GM15510 (cell line): ENCODE data around the gene FERMT1.

Source experiments
- POLR2A ChIP-seq: IDR thresholded peaks from 3 replicates; pipeline ENCODE4 v1.6.1; 2011; ENCODE audit warnings: borderline replicate concordance; ENCODE audit not compliant: insufficient read length; ENCODE audit errors: extremely low read depth

FERMT1 gene

DNA sequence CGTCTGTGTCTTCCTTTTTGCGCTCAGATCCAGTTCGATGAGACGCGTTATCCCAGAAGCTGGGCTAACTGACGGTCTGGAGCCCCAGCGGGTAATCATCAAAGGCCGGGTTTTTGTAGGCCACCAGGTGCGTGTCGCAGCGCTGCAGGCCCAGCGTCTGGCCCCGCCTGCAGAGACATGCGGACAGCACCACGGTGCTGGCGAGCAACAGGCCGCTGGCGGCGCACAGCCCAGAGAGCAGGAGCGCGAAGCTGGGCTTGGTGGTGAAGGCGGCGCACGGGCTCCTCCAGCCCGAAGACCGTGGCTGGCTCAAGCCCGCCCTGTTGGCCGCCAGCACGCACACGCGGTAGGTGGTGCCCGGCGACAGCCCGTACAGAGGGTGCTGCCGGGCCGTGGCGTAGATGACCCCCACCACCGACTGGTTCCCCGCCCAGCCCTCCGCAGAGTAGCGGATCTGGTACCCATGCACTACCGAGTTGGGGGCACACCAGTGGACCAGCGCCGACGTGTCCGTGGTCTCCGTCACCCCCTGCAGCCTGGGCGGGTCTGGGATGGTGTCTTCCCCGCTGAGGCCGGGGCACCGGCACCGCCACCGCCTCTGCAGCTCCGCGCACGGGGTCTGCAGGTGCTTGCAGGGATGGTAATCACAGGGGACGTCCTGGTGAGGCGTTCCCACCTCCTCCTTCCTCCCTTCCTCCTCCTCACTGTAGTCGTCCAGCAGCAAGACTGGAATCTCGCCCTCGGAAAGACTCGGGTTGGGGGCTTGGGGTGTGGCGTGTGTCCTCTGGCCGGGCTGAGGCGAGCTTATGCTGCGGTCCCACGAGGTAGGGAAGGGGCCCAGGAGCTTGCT lies 81.6 kb downstream of the FERMT1 start:
- no peak for TF ChIP-seq POLR2A

- TF ChIP-seq POLR2A: no peak
Observed at GRCh38 chr20:6040540-6040939, 82.3 kb downstream of the FERMT1 start.

GRCh38 chr20:6039766-6040165 lies 83.1 kb downstream of the FERMT1 start:
- no peak for TF ChIP-seq POLR2A

DNA sequence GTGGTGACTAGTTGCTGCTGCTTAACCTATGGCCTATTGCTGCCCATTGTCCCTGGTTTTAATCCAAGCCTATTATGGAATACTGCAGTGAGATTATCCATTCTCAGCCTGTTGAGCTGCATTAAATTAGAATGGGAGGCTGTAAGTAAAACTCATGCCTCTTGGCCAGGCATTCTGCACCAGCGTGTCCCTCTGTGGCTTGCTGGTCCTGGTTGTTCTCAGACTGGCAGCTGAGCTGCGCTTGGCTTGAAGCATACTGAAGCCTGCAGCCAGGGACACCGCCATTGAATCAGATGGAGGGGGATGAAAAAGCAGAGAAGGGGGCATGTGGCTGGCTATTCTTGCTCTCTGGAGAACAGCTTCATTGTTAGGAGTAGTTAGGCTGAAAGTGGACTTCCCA lies 84.6 kb downstream of the FERMT1 start:
- TF ChIP-seq POLR2A: no peak

DNA sequence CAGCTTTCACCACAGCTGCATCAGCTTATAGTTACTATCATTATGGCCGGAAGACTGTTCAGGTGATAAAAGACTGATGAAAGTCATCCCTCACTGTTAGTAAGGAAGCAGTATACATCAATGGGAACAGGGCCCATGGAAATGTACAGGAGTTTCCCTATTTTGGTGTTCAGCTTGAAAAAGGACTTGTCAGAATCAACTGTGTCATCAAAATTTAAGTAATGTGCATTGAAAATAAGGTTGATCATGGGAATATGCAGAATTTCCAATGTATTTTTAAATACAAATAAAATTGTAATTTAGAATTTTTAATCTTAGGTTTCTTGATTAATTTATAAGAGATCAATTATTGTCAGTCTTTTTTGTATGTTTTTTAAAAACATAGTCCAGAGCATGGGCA lies 85.7 kb downstream of the FERMT1 start:
- TF ChIP-seq POLR2A: no peak

GRCh38 chr20:6036213-6036612 lies 86.6 kb downstream of the FERMT1 start:
- no peak for TF ChIP-seq POLR2A

DNA sequence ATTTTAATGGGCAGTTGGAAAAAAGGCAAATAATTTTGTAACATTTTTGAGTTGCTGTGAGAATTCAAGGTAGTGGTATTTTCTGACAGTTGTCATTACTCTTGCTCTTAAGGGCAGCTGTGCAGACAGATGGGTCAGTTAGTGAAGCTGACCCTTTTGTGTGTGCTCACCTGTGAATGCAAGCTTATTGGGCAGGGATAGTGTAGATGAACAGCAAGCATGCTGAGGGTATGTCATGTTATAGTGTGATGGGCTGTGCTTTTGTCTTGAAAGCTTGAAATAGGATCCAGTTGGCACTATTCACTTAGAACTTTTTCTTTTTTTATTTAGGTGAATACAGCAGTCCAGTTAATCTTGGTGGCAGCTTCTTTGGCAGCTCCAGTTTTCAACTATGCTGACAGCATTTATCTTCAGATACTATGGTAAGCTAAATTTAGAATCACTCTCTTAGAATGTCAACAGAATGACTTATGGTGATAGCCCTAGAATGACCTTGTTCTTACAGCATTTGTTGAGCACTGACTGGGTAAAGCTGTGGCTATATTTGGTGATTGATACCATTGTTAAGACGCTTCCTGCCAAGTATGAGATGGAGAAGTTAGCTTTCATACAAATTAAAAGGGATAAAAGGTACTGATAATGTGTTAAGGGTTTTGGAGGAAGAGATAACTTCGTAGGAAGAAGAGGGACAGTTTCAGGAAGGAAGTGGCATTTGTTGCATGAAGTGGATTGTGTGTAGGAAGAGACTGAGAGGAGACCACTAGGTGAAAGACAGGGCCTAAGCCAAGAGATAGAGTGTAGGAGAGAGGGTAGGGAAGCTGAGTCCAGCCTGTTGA lies 88.5 kb downstream of the FERMT1 start:
- no peak for TF ChIP-seq POLR2A

DNA sequence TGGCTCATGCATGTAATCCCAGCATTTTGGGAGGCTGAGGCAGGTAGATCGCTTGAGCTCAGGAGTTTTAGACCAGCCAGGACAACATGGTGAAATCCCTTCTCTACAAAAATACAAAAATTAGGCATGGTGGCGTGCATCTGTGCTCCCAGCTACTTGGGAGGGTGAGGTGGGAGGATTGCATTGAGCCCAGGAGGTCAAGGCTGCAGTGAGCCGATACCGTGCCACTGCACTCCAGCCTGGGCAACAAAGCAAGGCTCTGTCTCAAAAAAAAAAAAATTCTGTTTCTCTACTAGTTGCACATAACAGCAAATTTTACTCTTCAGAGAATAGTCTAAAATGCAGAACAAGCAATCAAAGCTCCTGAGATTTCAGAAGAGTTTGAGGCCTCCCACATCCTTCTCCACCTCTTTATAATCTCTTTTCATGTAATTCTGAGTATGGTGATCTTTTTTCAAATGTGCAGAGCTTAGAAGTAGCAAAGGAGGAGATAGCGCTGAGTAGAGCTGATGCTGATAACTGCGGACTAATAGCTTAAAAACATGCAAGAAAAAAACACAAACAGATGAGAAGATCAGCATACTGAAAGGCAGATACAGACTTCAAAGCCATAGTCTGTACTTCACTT lies 92.3 kb downstream of the FERMT1 start:
- no peak for TF ChIP-seq POLR2A

DNA sequence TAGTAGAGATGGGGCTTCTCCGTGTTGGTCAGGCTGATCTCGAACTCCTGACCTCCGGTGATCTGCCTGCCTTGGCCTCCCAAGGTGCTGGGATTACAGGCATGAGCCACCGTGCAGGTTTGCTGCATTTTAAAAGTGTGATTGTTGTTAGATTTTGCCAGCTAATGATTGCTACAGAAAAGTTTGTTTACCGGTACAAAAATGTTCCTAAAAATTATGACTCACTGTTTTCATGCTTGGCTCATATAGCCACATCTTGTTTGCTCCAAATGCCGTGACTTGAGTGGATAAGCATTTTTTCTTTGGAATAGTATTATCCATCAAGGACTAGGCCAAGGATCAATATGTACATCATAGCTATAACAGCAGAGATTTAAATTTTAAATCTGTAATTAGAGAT lies 93.3 kb downstream of the FERMT1 start:
- no peak for TF ChIP-seq POLR2A

DNA sequence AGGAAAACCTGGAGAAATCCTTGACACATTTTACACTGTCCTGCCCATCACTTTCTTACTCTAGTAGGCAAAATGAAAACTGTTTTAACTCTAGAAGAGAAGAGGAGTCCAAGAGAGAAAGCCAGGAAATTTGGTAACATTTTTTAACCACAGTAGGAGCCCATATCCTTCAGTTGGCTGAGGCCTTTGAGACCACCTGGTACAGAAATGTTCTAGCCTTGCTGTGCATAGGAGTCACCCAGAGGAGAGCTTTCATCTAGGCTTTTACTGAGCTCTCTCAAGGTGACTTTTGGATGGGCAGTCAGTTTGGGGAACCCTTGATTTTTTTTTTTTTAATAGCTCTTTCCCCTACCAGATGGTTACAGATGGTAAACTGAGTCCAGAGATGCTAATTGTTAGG lies 94.0 kb downstream of the FERMT1 start:
- no peak for TF ChIP-seq POLR2A

DNA sequence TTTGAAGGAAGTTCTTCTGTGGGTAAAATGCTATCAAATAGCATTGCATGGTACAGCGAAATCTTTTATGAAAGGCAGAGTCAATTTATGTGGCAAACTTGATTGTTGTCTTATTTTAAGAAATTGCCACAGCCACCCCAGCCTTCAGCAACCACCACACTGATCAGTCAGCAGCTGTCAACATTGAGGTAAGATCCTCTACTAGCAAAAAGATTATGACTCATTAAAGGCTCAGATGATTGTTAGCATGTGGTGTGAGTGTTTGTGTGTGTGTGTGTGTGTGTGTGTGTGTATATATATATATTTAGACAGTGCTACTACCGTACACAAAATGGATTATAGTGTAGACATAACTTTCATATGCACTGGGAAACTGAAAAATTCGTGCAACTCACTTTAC lies 96.8 kb downstream of the FERMT1 start:
- no peak for TF ChIP-seq POLR2A
